HEK293 (cell line): ENCODE results near the gene TENT4B.

Experiments
- CTCF ChIA-PET: fragments of 350-600 bp; formaldehyde crosslinking; extraction: SDS; loops from one replicate; lab custom pipeline; 2021; ENCODE audit warnings: antibody characterized with exemption; lab: Yijun Ruan, JAX
- POLR2A ChIA-PET: fragments of 300-600 bp; formaldehyde crosslinking; extraction: SDS; loops from one replicate; lab custom pipeline; 2020; ENCODE audit warnings: antibody characterized with exemption, inconsistent platforms; lab: Yijun Ruan, JAX
- H3K27ac ChIP-seq: fragments of 200-500 bp; sonication (Bioruptor generic); 2 replicates; pipeline ENCODE4 v1.5.1; 2014; ENCODE audit warnings: low read depth, low read length, control low read depth, inconsistent platforms; ENCODE audit errors: extremely low read depth
- H3K36me3 ChIP-seq, 2 experiments: fragments of 200-500 bp in 1 of 2; sonication (Bioruptor generic) in 1 of 2; 1 replicate in 1 of 2; 2 replicates in 1 of 2; pipeline ENCODE4 v1.5.1; 2014 to 2017; ENCODE audit warnings: inconsistent platforms in 2 of 2, low read length in 2 of 2; ENCODE audit not compliant: control insufficient read depth in 2 of 2, insufficient read depth in 1 of 2
- H3K4me1 ChIP-seq: fragments of 200-500 bp; sonication (Bioruptor generic); 2 replicates; pipeline ENCODE4 v1.5.1; 2014; ENCODE audit warnings: mild to moderate bottlenecking, low read length, inconsistent platforms; ENCODE audit not compliant: control insufficient read depth, insufficient read depth
- H3K4me3 ChIP-seq: 2 replicates; pipeline ENCODE4 v1.5.1; 2011; ENCODE audit warnings: low read depth, mild to moderate bottlenecking, control low read depth, low read length, moderate library complexity
- H3K9me3 ChIP-seq: fragments of 200-500 bp; sonication (Bioruptor generic); 2 replicates; pipeline ENCODE4 v1.5.1; 2014; ENCODE audit warnings: low read depth, low read length, inconsistent platforms; ENCODE audit not compliant: control insufficient read depth, insufficient read depth
- GLI4 ChIP-seq: fragments of 450-650 bp; formaldehyde crosslinking; IDR thresholded peaks from 2 replicates; pipeline ENCODE4 v1.5.1; 2016; ENCODE audit warnings: missing biosample characterization, missing genetic modification characterization
- HOXD13 ChIP-seq: sonication (generic); formaldehyde crosslinking; IDR thresholded peaks from 2 replicates; pipeline ENCODE4 v1.8.0; 2022; ENCODE audit warnings: missing genetic modification reagents, borderline replicate concordance
- KLF1 ChIP-seq: fragments of 450-650 bp; formaldehyde crosslinking; IDR thresholded peaks from 2 replicates; pipeline ENCODE4 v1.5.1; 2016; ENCODE audit warnings: missing biosample characterization, missing genetic modification characterization
- KLF8 ChIP-seq: fragments of 450-650 bp; formaldehyde crosslinking; IDR thresholded peaks from 2 replicates; pipeline ENCODE4 v1.5.1; 2016; ENCODE audit warnings: missing biosample characterization, missing genetic modification characterization
- OVOL3 ChIP-seq: fragments of 450-650 bp; formaldehyde crosslinking; IDR thresholded peaks from 2 replicates; pipeline ENCODE4 v1.5.1; 2016; ENCODE audit warnings: missing biosample characterization, missing genetic modification characterization
- SCRT1 ChIP-seq: fragments of 450-650 bp; formaldehyde crosslinking; IDR thresholded peaks from 2 replicates; pipeline ENCODE4 v1.5.1; 2016; ENCODE audit warnings: missing biosample characterization, missing genetic modification characterization, borderline replicate concordance
- ZFP3 ChIP-seq: fragments of 450-650 bp; formaldehyde crosslinking; IDR thresholded peaks from 2 replicates; pipeline ENCODE4 v1.5.1; 2016; ENCODE audit warnings: low read depth, missing biosample characterization, missing genetic modification characterization
- ZNF140 ChIP-seq: fragments of 450-650 bp; formaldehyde crosslinking; IDR thresholded peaks from 2 replicates; pipeline ENCODE4 v1.5.1; 2016; ENCODE audit warnings: missing biosample characterization, missing genetic modification characterization
- ZNF146 ChIP-seq: fragments of 450-650 bp; formaldehyde crosslinking; IDR thresholded peaks from 2 replicates; pipeline ENCODE4 v1.5.1; 2016; ENCODE audit warnings: missing biosample characterization, missing genetic modification characterization
- ZNF202 ChIP-seq: fragments of 450-650 bp; formaldehyde crosslinking; IDR thresholded peaks from 2 replicates; pipeline ENCODE4 v1.5.1; 2016; ENCODE audit warnings: missing biosample characterization, missing genetic modification characterization, borderline replicate concordance
- ZNF274 ChIP-seq, 2 experiments: fragments of 200-500 bp in 1 of 2; fragments of 450-650 bp in 1 of 2; sonication (Bioruptor generic) in 1 of 2; formaldehyde crosslinking in 1 of 2; IDR thresholded peaks; 2 replicates each; pipeline versions ENCODE4 v1.5.1 to v1.6.1; 2014 to 2016; ENCODE audit warnings: borderline replicate concordance in 1 of 2, inconsistent platforms in 1 of 2, low read length in 1 of 2, missing biosample characterization in 1 of 2, missing genetic modification characterization in 1 of 2
- ZNF362 ChIP-seq: fragments of 450-650 bp; formaldehyde crosslinking; IDR thresholded peaks from 2 replicates; pipeline ENCODE4 v1.5.1; 2016; ENCODE audit warnings: missing biosample characterization, missing genetic modification characterization
- ZNF423 ChIP-seq: fragments of 450-650 bp; formaldehyde crosslinking; IDR thresholded peaks from 2 replicates; pipeline ENCODE4 v1.5.1; 2016; ENCODE audit warnings: missing biosample characterization, missing genetic modification characterization
- ZNF707 ChIP-seq: fragments of 450-650 bp; formaldehyde crosslinking; IDR thresholded peaks from 2 replicates; pipeline ENCODE4 v1.5.1; 2016; ENCODE audit warnings: missing biosample characterization, missing genetic modification characterization
- ZNF747 ChIP-seq: fragments of 450-650 bp; formaldehyde crosslinking; IDR thresholded peaks from 2 replicates; pipeline ENCODE4 v1.5.1; 2016; ENCODE audit warnings: missing biosample characterization, missing genetic modification characterization
- ZSCAN16 ChIP-seq: fragments of 450-650 bp; formaldehyde crosslinking; IDR thresholded peaks from 2 replicates; pipeline ENCODE4 v1.5.1; 2016; ENCODE audit warnings: missing biosample characterization, missing genetic modification characterization
- TF ChIP-seq, protein P1 (sequence below): fragments of 450-650 bp; formaldehyde crosslinking; IDR thresholded peaks from 2 replicates; pipeline ENCODE4 v1.5.1; 2017; ENCODE audit warnings: missing biosample characterization, missing genetic modification characterization

TENT4B gene

GRCh38 chr16:50269769-50270509, 116.8 kb downstream of the TENT4B start:
- POLR2A ChIA-PET: no interaction called here
- Histone ChIP-seq H3K4me1 (0 out of 2 replicates have a peak, but pooled peaks cover 3% of the 10 kb centered on the region), H3K9me3 (no peaks in the 10 kb centered on the region), H3K36me3 (no peaks in the 10 kb centered on the region), H3K4me3 (no peak overlapping the region), H3K27ac (no peak overlapping the region)
- TF ChIP-seq ZSCAN16 (tag by site-specific recombination): no peak
- CTCF ChIA-PET: no interaction called here

GRCh38 chr16:50270510-50271147, 117.5 kb downstream of the TENT4B start:
- Histone ChIP-seq H3K4me1 (0 out of 2 replicates have a peak, but pooled peaks cover 3% of the 10 kb centered on the region), H3K36me3 (no peaks in the 10 kb centered on the region), H3K27ac (no peak overlapping the region), H3K9me3 (no peaks in the 10 kb centered on the region), H3K4me3 (no peak overlapping the region)
- POLR2A ChIA-PET: no interaction called here
- CTCF ChIA-PET: no interaction called here
- no peak for TF ChIP-seq KLF1 (tag by site-specific recombination)

DNA sequence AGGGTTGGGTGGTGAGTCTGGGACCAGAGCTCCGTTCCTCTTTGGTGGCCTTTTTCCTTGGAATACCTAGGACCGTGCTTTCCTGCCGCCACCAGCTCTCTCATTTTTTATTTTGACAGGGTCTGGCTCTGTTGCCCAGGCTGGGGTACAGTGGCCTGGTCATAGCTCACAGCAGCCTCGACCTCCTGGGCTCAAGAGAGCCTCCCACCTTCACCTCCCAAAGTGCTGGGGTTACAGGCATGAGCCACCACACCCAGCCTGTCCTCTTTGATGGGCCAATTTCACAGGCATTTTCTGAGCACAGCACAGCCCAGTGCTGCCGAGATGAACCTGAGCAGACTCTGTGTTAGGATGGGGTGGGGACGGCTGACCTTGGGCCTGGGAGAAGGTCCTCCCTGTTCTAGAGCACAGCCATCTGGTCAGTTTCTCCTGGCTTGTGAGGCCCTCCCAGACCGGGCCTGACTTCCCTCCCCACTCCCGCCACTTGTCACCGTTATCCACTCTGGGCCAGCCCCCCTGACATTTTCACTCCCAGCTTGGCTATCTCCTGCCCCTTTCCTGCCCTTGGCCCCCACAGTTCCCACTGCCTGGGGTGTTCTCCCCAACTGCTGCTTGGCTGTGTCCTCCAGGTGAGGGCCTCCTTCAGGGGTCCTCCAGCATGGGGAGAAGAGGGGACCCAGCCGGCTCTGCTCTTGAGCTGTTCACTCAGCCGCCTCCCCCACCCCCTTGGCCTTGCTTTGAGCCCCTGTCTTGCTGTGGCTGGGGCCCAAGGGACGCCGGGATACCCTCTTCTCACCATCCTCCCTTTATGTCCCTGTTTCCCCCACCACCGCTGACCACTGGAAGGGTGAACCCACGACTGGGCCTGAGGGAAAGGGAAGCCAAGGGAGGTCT, 118.3 kb downstream of the TENT4B start:
- H3K9me3 ChIP-seq: no peaks in the 10 kb centered on the region
- POLR2A ChIA-PET: interaction anchor here (0.6 kb wide), 1 partner anchor 40 kb away, joined by 8 read pairs; no protein-coding TSS in a partner anchor
- CTCF ChIA-PET: no interaction called here
- no peak overlapping the region for H3K27ac ChIP-seq
- no peaks in the 10 kb centered on the region for H3K4me1 ChIP-seq
- TF ChIP-seq ZNF140 (tag by site-specific recombination): no peak
- TF ChIP-seq ZNF423: no peak
- TF ChIP-seq, protein P1, sequence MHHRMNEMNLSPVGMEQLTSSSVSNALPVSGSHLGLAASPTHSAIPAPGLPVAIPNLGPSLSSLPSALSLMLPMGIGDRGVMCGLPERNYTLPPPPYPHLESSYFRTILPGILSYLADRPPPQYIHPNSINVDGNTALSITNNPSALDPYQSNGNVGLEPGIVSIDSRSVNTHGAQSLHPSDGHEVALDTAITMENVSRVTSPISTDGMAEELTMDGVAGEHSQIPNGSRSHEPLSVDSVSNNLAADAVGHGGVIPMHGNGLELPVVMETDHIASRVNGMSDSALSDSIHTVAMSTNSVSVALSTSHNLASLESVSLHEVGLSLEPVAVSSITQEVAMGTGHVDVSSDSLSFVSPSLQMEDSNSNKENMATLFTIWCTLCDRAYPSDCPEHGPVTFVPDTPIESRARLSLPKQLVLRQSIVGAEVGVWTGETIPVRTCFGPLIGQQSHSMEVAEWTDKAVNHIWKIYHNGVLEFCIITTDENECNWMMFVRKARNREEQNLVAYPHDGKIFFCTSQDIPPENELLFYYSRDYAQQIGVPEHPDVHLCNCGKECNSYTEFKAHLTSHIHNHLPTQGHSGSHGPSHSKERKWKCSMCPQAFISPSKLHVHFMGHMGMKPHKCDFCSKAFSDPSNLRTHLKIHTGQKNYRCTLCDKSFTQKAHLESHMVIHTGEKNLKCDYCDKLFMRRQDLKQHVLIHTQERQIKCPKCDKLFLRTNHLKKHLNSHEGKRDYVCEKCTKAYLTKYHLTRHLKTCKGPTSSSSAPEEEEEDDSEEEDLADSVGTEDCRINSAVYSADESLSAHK (tag by site-specific recombination): no peak
- TF ChIP-seq ZNF362: no peak
- TF ChIP-seq ZFP3: no peak
- TF ChIP-seq OVOL3: no peak
- no peak for TF ChIP-seq ZNF202
- no peak for TF ChIP-seq KLF8 (tag by site-specific recombination)
- no peak for TF ChIP-seq ZNF274 (IDR thresholded peaks at IDR 0.05; ENCODE audit: low read length)
- no peak for TF ChIP-seq ZNF274 (tag by site-specific recombination; IDR thresholded peaks at IDR 0.05; ENCODE audit: borderline replicate concordance)
- TF ChIP-seq ZSCAN16 (tag by site-specific recombination): no peak
- no peak for TF ChIP-seq SCRT1
- TF ChIP-seq ZNF146: no peak
- no peak for TF ChIP-seq HOXD13 (CRISPR knock-in tag)
- no peak for TF ChIP-seq GLI4 (tag by site-specific recombination)
- no peak for TF ChIP-seq ZNF747
- no peak for TF ChIP-seq ZNF707 (tag by site-specific recombination)
- H3K4me3 ChIP-seq: no peak overlapping the region
- no peaks in the 10 kb centered on the region for H3K36me3 ChIP-seq
